ENCODE measurements around the gene VARS2.
"Not testable (repeated sequence)": the region's sequence is repeated elsewhere in the genome, so short reads cannot be mapped to it uniquely, and the experiment has no call there.

VARS2 gene

DNA sequence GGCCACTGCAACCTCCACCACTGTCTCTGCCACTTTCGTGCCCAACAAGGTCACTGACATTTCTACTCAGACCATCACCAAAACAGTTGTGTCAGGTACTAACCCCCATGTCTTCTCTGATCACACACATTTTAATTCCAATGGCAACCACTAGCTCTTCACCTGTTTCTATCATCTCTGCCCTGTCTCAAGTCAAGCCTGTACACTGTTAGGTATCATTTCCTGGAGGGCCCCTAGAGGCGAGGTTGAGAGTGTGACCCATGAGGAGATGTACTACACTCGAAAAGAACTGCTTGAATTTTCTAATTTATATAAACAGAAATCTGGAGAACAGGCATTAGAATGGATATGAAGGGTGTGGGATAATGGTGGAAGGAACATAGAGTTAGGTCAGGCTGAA, 52.1 kb downstream of the VARS2 start:
- no peak for DNase-seq

DNA sequence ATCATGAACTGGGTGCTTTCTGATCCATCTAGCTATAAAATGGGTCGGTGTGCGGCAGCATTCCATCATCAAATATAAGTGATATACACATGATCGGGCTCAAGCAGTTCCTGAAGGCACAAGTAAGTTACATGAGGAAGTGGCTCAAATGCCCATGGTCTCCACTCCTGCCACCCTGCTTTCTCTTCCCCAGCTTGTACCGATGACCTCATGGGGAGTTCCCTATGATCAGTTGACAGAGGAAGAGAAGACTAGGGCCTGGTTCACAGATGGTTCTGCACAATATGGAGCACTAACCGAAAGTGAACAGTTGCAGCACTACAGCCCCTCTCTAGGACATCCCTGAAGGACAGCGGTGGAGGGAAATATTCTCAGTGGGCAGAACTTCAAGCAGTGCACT, 55.1 kb downstream of the VARS2 start:
- not testable (repeated sequence) for DNase-seq

DNA sequence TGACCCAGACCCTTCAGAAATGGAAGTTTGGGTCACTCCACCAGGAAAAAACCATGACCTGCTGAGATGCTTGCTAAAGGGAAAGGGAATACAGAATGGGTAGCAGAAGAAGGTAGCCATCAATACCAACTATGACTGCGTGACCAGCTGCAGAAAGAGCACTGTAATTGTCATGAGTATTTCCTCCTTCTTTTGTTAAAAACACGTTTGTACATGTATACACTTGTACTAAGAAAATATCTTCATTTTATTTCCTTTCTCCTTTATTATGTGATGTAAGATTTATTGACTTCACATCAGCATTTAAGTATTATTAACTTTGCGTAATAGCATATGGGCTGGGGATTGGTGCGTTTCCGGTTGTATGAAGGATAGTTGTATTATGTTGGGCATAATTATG, 56.9 kb downstream of the VARS2 start:
- no peak for DNase-seq

DNA sequence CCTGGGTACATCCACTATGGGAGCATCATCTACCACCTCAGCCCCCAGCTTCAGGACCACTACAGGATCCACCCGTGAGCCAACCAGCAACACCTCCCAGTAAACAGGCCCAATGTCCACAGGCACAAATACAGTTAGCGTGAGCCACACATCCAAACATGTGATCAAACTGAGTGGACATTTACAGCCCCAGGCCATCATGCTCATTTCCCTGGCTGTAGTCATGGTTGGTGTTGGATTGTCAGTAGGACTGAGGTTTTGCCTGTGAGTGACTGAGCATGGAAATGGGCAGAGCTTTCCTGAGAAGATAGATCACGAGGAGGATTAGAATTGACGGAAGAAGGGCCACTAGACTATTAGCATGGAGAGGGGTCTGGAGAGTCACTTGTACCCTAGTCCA, 58.8 kb downstream of the VARS2 start:
- no peak for DNase-seq

DNA sequence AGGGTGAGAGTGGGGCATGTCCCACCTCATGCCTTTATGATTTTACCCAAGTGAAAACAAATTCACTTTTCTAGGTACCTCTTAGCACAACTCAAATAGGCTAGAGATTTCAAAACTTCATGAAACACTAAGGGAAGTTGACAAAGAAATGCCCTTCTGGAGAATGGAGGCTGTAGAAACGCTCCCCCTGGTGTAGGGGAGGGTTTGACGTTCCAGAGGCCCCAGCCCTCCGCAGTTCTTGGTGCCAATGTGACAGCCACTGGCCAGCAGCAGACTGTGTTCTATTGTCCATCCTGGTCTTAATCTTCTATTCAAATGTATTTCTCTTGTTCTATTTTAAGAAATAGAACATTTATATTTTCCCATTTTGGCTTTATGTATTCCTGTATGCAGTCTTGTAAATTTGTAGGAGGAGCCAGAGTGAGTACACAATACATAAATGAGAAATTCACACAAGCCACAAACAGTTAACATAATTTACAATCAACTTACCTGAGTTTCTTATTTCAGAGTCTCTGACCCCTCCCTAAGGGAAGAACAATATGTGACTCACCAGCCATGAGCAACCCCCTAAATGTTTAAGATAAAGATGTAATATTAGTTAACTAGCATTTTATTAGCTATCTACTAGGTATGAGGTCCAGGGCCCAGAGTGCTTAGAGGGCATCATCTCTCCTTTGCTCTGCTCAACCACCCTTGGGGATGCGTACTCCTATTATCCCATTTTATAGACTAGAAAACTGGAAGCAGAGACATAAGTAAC, 60.6 kb downstream of the VARS2 start:
- no peak for DNase-seq
